ENCODE results near the gene ZDHHC5. TPM values are rescaled to one million over a fixed set of nuclear protein-coding genes. Genes with fewer than 3 reads are reported as not detected.
A peak's percentile ranks its signal among the peaks of the same experiment; 100 is the strongest.
"Not testable (repeated sequence)": the region's sequence is repeated elsewhere in the genome, so short reads cannot be mapped to it uniquely, and the experiment has no call there.

ZDHHC5 gene
- total RNA-seq, 1 donor from 2014 or later: 15.1 TPM

DNA sequence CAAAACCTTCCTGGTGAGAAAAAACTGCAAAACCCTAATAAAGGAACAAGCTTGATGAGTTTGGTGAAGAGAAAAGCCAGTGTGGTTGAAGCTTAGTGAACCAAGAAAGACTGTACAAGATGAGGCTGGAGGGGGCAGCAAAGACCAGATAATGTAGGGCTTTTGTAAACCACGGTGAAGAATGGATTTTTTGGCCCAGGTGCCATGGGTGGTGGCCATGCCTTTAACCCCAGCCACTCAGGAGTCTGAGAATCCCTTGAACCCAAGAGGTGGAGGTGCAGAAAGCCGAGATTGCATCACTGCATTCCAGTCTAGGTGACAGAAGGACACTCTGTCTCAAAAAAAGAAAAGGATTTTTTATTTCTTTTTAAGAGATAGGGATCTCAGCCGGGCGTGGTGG lies 5.0 kb upstream of the ZDHHC5 start:
- DNase-seq (ENCODE audit: low spot score in 2 of 2) (no peak), FAIRE-seq (no peak)

DNA sequence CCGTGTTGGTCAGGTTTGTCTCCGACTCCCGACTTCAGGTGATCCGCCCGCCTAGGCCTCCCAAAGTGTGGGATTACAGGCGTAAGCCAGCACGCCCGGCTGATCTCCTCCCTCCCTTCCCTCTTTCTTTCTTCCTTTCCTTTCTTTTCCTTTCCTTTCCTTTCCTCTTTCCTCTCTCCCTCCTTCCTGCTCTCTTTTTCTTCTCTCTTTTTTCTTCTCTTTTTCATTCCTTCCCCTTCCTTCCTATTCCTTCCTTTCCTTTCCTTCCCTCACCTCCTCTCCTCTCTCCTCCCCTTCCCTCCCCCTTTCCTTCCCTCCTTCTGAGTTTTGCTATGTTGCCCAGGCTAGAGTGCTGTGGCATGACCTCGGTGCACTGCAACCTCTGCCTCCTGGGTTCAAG lies 3.9 kb upstream of the ZDHHC5 start:
- no peak for DNase-seq (ENCODE audit: low spot score in 2 of 2)
- FAIRE-seq: no peak

DNA sequence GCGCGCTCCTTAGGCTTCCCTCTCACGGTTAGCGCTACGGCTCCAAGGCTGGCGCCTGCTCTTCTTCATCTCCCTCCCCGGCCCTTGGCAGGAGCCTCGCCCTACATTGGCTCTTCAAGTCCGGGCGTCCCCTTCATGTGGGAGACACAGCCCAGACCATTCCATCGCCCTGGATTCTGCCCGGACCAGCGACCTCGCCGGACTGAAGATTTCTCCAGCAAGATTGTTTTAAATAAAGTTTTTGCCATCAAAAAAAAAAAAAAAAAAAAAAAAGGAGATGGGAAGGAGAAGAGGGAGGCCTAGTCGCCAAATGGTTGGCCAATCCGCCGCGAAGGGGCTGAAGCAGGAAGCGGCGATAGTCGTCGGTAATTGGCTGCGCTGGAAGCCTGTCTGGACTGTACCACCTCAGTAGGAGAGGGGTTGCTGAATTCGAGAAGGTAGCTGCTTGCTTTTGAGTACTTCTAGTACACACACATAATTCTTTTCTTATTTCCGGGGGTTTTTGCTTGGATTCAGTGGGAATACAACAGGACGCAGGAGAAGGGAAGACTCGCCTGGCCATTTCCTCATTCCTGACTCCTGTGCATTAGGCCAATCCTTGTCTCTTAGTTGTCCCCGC lies 688 bp upstream of the ZDHHC5 start:
- DNase-seq (ENCODE audit: low spot score in 2 of 2) (peak; percentile 91 to 93), FAIRE-seq (peak; percentile 71)

DNA sequence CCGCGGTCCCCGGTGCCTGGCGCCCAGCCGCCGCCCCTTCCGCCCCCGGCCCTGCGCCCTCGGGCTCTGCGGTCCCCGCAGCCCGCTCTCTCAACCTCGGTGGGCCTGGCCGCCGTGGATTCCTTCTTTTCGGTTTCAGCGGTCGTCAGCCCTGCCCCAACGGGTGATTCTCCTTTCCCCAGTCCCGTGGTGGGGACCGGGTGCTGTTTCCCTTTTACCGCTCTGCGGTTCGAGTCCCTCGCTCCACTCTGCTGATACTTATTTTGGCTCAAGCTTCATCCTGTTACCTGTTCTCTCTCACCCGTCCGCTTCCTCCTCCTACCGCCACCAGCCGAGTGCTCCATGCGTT lies 494 bp downstream of the ZDHHC5 start:
- DNase-seq (ENCODE audit: low spot score in 2 of 2) (no peak), FAIRE-seq (no peak)

GRCh38 chr11:57674251-57674650 lies 6.3 kb downstream of the ZDHHC5 start:
- FAIRE-seq (no peak), DNase-seq (ENCODE audit: low spot score in 2 of 2) (no peak)

- DNase-seq (ENCODE audit: low spot score in 2 of 2): no peak
Observed at GRCh38 chr11:57675176-57675941, 7.4 kb downstream of the ZDHHC5 start.

DNA sequence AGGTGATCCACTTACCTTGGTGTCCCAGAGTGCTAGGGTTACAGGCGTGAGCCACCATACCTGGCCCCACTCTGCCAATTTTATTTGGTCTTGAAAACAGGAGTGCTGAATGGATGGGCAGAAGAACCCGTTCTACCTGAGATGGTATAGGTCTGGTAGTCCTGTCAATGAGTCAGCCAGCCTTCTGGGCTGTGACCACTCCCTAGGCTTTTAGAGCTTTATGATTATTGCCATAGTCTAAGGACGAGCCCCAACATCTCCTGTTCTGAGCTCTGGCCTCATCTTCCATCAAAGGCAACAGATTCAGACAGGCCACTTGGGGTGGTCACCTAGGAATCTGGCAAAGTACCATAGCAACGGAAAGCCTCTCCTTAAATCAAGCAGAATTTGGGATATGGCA lies 11.5 kb downstream of the ZDHHC5 start:
- FAIRE-seq: no peak
- no peak for DNase-seq (ENCODE audit: low spot score in 2 of 2)

More at GRCh38 chr11:57675176-57675941, 7.4 kb downstream of the ZDHHC5 start:
- no peak for FAIRE-seq

- DNase-seq (ENCODE audit: low spot score in 2 of 2): no peak
- no peak for FAIRE-seq
Observed at GRCh38 chr11:57680552-57680874, 12.6 kb downstream of the ZDHHC5 start.

GRCh38 chr11:57681168-57681567 lies 13.3 kb downstream of the ZDHHC5 start:
- FAIRE-seq (no peak), DNase-seq (ENCODE audit: low spot score in 2 of 2) (no peak)

DNA sequence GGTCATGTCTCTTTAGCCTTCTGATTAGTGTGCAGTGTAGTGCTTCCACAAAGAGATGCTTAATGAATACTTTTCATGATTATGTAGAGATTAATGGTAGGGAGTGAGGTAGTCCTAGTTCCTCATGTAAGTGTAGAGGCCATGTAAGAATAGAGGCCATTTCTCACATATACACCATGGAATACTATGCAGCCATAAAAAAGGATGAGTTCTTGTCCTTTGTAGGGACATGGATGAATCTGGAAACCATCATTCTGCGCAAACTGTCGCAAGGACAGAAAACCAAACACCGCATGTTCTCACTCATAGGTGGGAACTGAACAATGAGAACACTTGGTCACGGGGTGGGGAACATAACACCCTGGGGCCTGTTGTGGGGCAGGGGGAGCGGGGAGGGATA lies 22.6 kb downstream of the ZDHHC5 start:
- not testable (repeated sequence) for DNase-seq (ENCODE audit: low spot score in 2 of 2); FAIRE-seq

DNA sequence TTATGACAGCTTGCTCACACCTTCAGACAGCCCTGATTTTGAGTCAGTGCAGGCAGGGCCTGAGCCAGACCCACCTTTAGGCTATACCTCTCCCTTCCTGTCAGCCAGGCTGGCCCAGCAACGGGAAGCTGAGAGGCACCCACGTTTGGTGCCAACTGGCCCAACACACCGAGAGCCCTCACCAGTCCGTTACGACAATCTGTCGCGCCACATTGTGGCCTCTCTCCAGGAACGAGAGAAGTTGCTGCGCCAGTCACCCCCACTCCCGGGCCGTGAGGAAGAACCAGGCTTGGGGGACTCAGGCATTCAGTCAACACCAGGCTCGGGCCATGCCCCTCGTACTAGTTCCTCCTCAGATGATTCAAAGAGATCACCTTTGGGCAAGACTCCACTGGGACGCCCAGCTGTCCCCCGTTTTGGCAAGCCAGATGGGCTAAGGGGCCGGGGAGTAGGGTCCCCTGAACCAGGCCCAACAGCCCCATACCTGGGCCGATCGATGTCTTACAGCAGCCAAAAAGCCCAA lies 31.0 kb downstream of the ZDHHC5 start:
- DNase-seq (ENCODE audit: low spot score in 2 of 2): no peak
- no peak for FAIRE-seq

GRCh38 chr11:57699813-57700212 lies 31.9 kb downstream of the ZDHHC5 start:
- FAIRE-seq (no peak), DNase-seq (ENCODE audit: low spot score in 2 of 2) (no peak)

DNA sequence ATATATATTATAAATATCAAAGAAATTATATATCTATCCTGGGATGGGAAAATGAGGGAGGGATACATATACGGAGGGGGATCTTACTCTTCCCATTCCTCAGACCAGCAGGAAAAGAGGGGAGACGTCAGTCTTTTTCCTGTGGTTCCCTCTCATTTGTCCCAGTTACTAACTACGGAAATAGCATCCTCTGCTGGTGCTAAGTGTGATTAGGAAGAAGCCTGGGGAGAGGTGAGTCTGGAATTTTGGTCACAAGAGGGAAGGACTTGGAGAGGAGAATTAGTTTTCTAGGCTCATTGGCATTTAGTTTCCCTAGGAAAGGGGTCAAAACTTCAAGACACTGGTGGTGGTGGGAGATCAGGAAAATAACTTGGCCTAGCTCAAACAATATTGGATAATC lies 32.5 kb downstream of the ZDHHC5 start:
- no peak for FAIRE-seq
- DNase-seq (ENCODE audit: low spot score in 2 of 2): no peak

DNA sequence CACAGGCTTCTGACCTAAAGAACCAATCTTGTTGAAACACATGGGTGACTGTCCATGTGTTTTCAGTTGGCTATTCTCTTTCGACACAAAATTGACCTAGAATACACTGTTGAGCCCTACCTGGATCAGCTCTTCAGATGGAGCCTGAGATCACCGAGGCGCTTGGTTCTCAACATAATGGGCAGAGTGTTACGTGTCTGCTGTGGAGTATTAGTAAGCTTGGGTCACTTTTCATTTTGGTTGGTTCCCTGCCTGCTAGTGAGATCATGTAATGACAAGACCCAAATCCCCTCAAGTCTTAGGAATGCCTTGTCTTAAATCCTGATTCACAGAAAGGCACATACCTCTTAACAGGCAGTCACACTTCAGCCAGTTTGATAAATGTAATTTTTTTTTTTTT lies 35.4 kb downstream of the ZDHHC5 start:
- DNase-seq (ENCODE audit: low spot score in 2 of 2) (no peak), FAIRE-seq (no peak)

- DNase-seq (ENCODE audit: low spot score in 2 of 2) (no peak), FAIRE-seq (no peak)
Observed at GRCh38 chr11:57704932-57705331, 37.0 kb downstream of the ZDHHC5 start.

DNA sequence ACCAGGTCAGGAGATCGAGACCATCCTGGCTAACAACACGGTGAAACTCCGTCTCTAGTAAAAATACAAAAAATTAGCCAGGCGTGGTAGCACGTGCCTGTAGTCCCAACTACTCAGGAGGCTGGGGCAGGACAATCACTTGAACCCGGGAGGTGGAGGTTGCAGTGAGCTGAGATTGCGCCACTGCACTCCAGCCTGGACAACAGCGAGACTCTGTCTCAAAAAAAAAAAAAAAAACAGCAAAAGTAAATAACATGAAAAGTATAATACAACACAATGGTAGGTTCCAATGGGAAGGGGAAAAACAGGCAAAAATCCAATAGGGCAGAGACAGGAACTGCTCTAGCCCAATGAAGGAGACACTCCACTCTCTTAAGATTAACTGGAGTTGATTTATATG lies 37.5 kb downstream of the ZDHHC5 start:
- DNase-seq (ENCODE audit: low spot score in 2 of 2); FAIRE-seq: not testable (repeated sequence)

DNA sequence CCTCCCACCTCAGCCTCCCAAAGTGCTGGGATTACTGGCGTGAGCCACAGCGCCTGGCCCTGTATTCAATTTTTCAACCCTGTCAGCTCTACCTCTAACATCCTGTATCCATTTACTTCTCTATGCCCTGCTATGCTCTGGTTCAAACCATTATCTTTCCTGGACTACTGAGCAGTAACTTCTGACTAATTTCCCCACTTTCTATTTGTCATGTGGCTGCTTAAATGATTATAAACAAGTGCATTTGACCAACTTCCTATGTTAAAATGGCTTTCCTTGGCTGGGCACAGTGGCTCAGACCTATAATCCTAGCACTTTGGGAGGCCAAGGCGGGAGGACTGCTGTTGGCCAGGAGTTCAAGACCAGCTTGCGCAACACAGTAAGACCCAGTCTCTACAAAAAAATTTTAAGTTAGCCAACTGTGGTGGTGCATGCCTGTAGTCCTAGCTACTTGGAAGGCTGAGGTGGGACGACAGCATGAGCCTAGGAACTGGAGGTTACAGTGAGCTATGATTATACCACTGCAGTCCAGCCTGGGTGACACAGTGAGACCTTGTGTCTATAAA lies 42.0 kb downstream of the ZDHHC5 start:
- DNase-seq (ENCODE audit: low spot score in 2 of 2): no peak
- no peak for FAIRE-seq

GRCh38 chr11:57711414-57712255 lies 43.7 kb downstream of the ZDHHC5 start, which contains the start of gene MED19:
Gene MED19, minus strand, starts transcription at chr11:57712215. Its CDS starts 36 bp downstream, at chr11:57712179.
- no peak for FAIRE-seq
- no peak for DNase-seq (ENCODE audit: low spot score in 2 of 2)

DNA sequence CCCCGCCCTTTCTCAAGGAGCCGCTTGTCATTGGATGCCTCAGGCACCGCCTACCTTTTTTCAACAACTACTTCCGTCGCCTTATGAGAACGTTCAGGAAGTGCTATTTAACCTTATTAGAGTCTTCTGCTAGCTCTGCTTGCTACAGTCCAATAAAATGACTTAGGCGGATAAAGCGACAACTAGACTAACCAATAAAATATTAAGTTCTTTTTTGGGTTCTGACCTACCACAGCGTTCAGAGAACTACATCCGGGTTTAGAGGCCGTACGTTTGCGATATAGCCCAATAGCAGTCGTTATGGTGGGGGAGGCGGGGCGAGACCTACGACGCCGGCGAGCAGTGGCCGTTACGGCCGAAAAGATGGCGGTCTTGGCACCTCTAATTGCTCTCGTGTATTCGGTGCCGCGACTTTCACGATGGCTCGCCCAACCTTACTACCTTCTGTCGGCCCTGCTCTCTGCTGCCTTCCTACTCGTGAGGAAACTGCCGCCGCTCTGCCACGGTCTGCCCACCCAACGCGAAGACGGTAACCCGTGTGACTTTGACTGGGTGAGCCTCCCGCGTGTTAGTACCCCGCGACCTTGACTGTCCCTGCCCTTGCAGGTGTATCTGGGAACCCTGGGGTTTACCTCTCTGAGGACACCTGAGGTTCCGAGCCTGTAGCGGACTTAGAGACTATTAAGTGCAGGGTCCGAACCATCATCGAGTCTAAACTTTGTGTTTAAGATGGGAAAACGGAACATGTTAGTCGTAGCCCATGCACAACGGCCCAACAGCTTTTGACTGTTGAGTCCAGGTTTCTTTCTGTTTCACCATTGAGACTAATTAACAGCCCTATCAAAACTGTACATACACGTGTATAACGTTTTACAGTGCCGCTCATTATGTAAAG lies 44.6 kb downstream of the ZDHHC5 start, which contains the start of gene TMX2:
TMX2 (plus strand) TSS at position 338 of the 895 bp plus-strand sequence; CDS start at position 364, 26 bp downstream.
- peak; percentile 88 to 94 for DNase-seq (ENCODE audit: low spot score in 2 of 2)
- peak; percentile 99 for FAIRE-seq

DNA sequence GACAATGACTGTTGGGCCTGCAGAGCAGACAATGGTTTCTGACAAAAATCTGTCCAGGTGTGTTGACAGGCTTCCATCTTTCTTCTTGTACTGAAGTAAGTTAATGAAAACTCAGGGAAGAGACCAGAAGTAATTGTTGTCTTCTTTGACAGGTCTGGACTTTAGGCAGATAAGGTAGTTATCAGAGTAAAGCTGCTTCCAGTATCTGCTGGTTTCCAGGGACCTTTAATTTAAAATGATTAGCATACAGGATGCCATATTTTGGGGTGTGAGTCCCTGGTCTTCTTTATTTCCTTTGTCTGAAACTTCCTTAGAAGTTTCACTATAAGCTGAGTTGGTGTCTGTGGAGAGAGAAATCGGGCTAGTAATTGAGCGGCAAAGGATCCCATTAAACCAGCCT lies 45.9 kb downstream of the ZDHHC5 start:
- no peak for DNase-seq (ENCODE audit: low spot score in 2 of 2)
- FAIRE-seq: no peak

Data from frontal cortex (tissue), 4 donors.